Neural crest cell (in vitro differentiated cells): ENCODE measurements around the gene MYBBP1A. TPM values are rescaled to one million over a fixed set of nuclear protein-coding genes. Genes with fewer than 3 reads are reported as not detected.
A peak's percentile ranks its signal among the peaks of the same experiment; 100 is the strongest.

Experiments
- DNase-seq: peaks from one replicate; pipeline ENCODE4 v3.0.0; 2021; ENCODE audit warnings: low read depth, mixed read lengths, low spot score
- H3K27ac Mint-ChIP-seq: one replicate; pipeline ENCODE4 v1.8.0; 2021; ENCODE audit warnings: mild to moderate bottlenecking, mixed read lengths; ENCODE audit not compliant: unreplicated experiment
- H3K27me3 Mint-ChIP-seq: 2 replicates; pipeline ENCODE4 v1.8.0; 2021; ENCODE audit warnings: low read depth, mild to moderate bottlenecking, mixed read lengths
- H3K36me3 Mint-ChIP-seq: 2 replicates; pipeline ENCODE4 v1.8.0; 2021; ENCODE audit warnings: low read depth, mild to moderate bottlenecking, mixed read lengths
- H3K4me1 Mint-ChIP-seq: 2 replicates; pipeline ENCODE4 v1.8.0; 2021; ENCODE audit warnings: mixed read lengths
- H3K4me3 Mint-ChIP-seq: one replicate; pipeline ENCODE4 v1.8.0; 2021; ENCODE audit warnings: mild to moderate bottlenecking, mixed read lengths
- H3K9me3 Mint-ChIP-seq: 2 replicates; pipeline ENCODE4 v1.8.0; 2021; ENCODE audit warnings: mixed read lengths
- CTCF ChIP-seq: fragments of 200-600 bp; sonication (generic); conservative IDR thresholded peaks from 2 replicates; pipeline ENCODE4 v1.5.0; 2021; ENCODE audit warnings: antibody characterized with exemption, mild to moderate bottlenecking
- total RNA-seq: library from RNA; stranded (reverse); gene quantifications from 2 replicates; pipeline ENCODE4 v1.2.1, GENCODE V29; 2021

MYBBP1A gene
- total RNA-seq, 1 donor from 2014 or later = 69.3 TPM

GRCh38 chr17:4577386-4577993 is 22.3 kb upstream of the MYBBP1A start:
- Mint-ChIP-seq H3K4me1 (peaks cover 33% of the 10 kb centered on the region), H3K36me3 (no peaks in the 10 kb centered on the region), H3K27ac (peak overlapping the region; percentile 75), H3K27me3 (peaks cover 1% of the 10 kb centered on the region), H3K4me3 (peak overlapping the region; percentile 38), H3K9me3 (no peaks in the 10 kb centered on the region)
- no peak for TF ChIP-seq CTCF
- no peak for DNase-seq

GRCh38 chr17:4576729-4577322 is 21.6 kb upstream of the MYBBP1A start:
- peaks cover 33% of the 10 kb centered on the region for H3K4me1 Mint-ChIP-seq
- H3K27me3 Mint-ChIP-seq = no peaks in the 10 kb centered on the region
- no peak for TF ChIP-seq CTCF
- no peaks in the 10 kb centered on the region for H3K9me3 Mint-ChIP-seq
- peak; percentile 77 for DNase-seq
- peak overlapping the region; percentile 95 for H3K27ac Mint-ChIP-seq
- no peaks in the 10 kb centered on the region for H3K36me3 Mint-ChIP-seq
- peak overlapping the region; percentile 66 for H3K4me3 Mint-ChIP-seq

GRCh38 chr17:4576161-4576558 is 21.0 kb upstream of the MYBBP1A start:
- Mint-ChIP-seq H3K9me3 (no peaks in the 10 kb centered on the region), H3K27me3 (no peaks in the 10 kb centered on the region), H3K4me3 (no peak overlapping the region), H3K36me3 (no peaks in the 10 kb centered on the region), H3K27ac (peak overlapping the region; percentile 96), H3K4me1 (peaks cover 33% of the 10 kb centered on the region)
- no peak for TF ChIP-seq CTCF
- DNase-seq = no peak

- Mint-ChIP-seq H3K36me3 (no peaks in the 10 kb centered on the region), H3K4me1 (peaks cover 40% of the 10 kb centered on the region), H3K27me3 (no peaks in the 10 kb centered on the region), H3K9me3 (no peaks in the 10 kb centered on the region), H3K27ac (no peak overlapping the region), H3K4me3 (no peak overlapping the region)
- DNase-seq = no peak
- TF ChIP-seq CTCF = no peak
Measured at GRCh38 chr17:4574448-4575045, 19.4 kb upstream of the MYBBP1A start.

GRCh38 chr17:4573669-4574068 is 18.5 kb upstream of the MYBBP1A start:
- H3K27ac Mint-ChIP-seq = no peak overlapping the region
- DNase-seq = no peak

More at GRCh38 chr17:4573669-4574068, 18.5 kb upstream of the MYBBP1A start:
- TF ChIP-seq CTCF = no peak
- no peaks in the 10 kb centered on the region for H3K36me3 Mint-ChIP-seq
- peaks cover 46% of the 10 kb centered on the region for H3K4me1 Mint-ChIP-seq
- H3K9me3 Mint-ChIP-seq = no peaks in the 10 kb centered on the region
- H3K27me3 Mint-ChIP-seq = no peaks in the 10 kb centered on the region
- H3K4me3 Mint-ChIP-seq = no peak overlapping the region
